Measurements from ENCODE around the gene NAGPA.
"Not testable (repeated sequence)": the region's sequence is repeated elsewhere in the genome, so short reads cannot be mapped to it uniquely, and the experiment has no call there.

NAGPA gene

GRCh38 chr16:5062051-5062450, 28.3 kb upstream of the NAGPA start:
- no peak for DNase-seq (ENCODE audit: low read depth in 3 of 3, low spot score in 1 of 3)

- no peak for DNase-seq (ENCODE audit: low read depth in 3 of 3, low spot score in 1 of 3)
Observed at GRCh38 chr16:5060073-5060641, 26.4 kb upstream of the NAGPA start.

GRCh38 chr16:5059386-5060072, 25.8 kb upstream of the NAGPA start:
- no peak for DNase-seq (ENCODE audit: low read depth in 3 of 3, low spot score in 1 of 3)

DNA sequence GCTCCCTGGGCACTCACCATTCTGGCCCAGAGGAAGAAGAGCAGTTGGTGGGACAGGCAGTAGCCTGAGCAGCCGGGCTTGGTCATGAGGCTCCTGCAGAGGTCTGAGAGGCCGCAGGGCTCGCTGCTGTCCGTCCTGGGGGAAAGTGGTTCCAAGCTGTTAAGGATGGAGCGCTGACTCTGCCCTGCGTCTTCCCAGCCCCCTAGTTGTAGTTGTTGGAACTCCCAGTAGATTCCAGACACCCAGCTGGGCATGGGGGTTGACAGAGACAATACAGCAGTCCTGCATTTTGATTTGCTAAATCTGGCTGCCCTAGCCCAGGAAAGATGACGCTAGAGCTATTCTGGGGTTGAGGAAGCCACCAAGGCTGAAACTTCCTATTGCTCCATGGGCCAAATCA, 24.7 kb upstream of the NAGPA start:
- no peak for DNase-seq (ENCODE audit: low read depth in 3 of 3, low spot score in 1 of 3)

DNA sequence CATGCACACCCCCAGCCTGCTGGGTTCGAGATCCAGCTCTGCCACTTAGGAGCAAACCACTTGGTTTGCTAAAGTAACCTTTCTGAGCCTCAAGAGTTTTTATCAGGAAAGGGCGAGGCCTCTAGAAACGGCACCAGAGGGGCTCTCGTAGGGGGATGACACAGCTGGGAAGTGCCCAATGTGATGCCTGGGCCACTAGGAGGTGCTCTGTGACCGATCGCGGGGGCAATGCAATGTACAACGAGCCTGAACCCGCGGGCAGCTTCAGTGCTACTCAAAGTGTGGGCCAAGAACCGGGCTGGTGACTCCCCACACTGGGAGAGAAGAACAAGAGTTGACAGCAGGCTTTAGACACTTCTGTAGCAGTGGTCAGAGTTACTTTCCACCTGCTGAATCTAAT, 22.6 kb upstream of the NAGPA start:
- no peak for DNase-seq (ENCODE audit: low read depth in 3 of 3, low spot score in 1 of 3)

DNA sequence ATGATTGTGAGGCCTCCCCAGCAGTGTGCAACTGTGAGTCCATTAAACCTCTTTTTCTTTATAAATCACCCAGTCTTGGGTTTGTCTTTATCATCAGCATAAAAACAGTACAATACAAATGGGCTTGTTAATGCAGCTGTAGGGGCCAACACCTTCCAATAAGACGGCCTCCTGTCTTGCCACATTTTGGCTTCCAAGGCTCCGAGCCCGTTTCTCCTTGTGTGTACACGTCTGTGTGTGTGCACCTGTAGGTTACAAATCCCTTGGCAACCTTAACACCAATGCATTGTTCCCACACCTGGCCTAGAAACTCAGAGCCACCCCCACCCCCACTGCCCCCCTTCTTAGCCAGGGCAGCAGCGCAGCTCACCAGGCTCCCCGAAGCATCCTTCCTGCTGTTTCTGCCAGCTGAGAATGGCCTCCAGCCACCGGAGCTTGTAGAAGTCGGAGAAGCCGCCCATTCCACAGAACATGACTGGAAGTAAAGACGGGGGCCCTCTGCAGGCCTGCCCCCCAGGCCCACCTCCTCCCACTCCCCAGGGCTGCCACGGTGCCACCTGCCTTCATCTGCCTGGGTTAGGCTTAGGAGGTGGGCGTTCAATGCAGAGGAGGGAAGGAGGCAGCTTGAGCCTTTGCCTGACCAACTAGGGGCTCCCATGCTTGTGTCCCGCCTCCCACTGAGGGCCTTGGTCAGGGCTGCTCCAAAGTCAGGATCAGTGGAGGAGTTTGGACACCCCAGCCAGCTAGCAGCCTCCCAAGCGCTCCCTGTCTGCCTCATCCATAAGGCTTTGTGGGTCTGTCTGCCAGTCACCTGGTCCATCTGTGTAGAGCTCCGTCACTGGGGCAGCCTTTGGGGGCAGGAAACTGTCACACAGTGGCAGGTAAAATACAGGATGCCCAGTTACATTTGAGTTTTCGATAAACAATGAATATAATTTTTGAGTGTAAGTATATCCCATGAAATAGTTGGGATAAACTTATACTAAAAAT, 21.4 kb upstream of the NAGPA start:
- no peak for DNase-seq (ENCODE audit: low read depth in 3 of 3, low spot score in 1 of 3)

DNA sequence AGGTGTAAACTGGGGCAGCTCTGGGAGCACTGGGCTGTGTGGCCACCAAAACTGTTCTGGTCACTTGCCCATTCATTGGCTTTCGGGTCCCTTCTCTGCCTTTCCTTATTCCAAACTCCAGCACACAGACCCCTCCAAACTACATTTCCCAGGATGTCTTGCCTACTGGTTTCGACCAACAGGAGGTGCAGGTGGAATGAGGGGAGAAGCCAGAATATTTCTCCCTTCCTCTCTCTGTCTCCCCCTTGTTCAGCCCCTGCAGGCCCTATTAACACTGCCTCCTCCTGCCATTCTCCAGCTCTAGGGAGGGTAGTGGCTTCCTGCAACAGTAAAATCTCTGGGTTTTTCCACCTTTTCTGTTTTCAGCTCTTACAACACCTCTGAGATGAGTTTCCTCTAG, 13.2 kb upstream of the NAGPA start:
- no peak for DNase-seq (ENCODE audit: low read depth in 3 of 3, low spot score in 1 of 3)

GRCh38 chr16:5045499-5046115, 11.9 kb upstream of the NAGPA start:
- DNase-seq (ENCODE audit: low read depth in 3 of 3, low spot score in 1 of 3), result no peak

GRCh38 chr16:5044581-5044980, 10.8 kb upstream of the NAGPA start:
- DNase-seq (ENCODE audit: low read depth in 3 of 3, low spot score in 1 of 3), result not testable (repeated sequence)

- no peak for DNase-seq (ENCODE audit: low read depth in 3 of 3, low spot score in 1 of 3)
Observed at GRCh38 chr16:5044011-5044540, 10.3 kb upstream of the NAGPA start.

DNA sequence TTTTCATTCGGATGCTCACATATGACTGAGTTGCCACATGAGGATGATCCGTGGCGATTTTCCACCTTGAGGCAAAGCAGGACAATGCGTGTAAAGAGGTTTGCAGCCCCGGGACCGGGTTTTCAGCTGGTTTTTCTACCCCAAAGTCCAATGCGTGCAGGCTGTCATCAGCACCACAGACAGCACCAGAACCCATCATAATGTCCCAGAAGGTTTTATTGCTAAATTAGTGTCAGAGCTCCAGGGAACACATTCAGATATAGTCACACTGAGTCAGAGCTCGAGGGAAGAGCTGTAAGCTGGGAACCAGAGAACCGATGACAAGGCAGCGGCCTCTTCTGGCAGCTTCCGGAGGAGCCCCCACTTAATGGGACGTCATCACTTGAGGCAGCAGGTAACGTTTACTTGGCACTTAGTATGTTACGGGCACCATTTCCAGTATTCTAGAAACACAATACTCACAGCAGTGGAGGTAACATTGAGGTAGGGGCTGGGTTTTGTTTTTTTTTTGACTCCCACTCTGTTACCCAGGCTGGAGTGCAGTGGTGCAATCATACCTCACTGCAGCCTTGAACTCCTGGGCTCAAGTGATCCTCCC, 8.9 kb upstream of the NAGPA start:
- DNase-seq (ENCODE audit: low read depth in 3 of 3, low spot score in 1 of 3), result no peak

DNA sequence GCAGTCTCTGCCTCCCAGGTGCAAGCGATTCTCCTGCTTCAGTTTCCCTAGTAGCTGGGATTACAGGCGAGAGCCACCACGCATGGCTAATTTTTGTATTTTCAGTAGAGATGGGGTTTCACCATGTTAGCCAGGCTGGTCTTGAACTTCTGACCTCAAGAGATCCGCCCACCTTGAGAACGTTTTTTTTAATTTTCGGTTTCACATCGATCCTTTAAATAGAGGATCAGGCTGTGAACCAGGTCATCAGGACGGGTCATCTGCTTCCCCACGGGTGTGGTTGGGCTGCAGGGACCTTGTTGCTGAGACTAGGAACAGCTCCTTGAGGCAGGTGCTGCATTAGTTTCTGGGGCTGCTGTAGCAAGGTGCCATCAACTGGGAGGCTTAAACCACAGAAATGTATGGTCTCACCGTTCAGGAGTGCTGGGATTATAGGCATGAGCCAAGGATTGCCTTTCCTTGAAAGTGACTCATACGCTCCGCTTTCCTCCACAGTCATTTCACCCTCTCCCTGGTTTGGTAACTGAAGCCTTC, 7.9 kb upstream of the NAGPA start:
- DNase-seq (ENCODE audit: low read depth in 3 of 3, low spot score in 1 of 3), result no peak

GRCh38 chr16:5040451-5040850, 6.7 kb upstream of the NAGPA start:
- DNase-seq (ENCODE audit: low read depth in 3 of 3, low spot score in 1 of 3), result no peak

- no peak for DNase-seq (ENCODE audit: low read depth in 3 of 3, low spot score in 1 of 3)
Observed at GRCh38 chr16:5036228-5037156, 2.8 kb upstream of the NAGPA start.

DNA sequence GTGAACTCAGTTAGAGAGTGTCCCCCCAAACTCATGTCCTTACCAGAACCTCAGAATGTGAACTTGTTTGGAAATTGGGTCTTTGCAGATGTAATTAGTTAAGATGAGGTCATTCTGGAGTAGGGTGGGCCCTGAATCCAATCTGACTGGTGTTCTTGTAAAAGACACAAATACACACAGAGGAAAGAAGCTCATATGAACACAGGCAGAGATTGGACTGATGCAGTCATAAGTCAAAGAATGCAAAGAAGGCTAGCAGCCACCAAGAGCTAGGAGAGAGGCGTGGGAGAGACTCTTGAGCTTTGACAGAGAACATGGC, 2.1 kb upstream of the NAGPA start:
- DNase-seq (ENCODE audit: low read depth in 3 of 3, low spot score in 1 of 3), result no peak

DNA sequence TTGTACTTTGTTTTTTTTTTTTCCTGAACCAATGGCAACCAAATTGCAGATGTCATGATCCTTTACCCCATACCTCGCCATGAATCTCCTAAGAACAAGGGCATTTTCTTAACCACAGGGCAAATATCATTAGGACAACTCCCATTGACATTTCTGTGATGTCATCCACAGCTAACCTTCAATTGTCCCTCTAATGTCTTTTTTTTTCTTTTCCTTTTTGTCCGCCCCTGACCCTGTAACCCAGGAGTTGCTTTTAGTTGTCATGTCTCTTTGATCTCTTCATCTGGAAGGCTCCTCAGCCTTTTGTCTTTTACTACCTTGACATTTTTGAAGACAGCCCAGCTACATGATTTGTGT, 410 bp upstream of the NAGPA start:
- no peak for DNase-seq (ENCODE audit: low read depth in 3 of 3, low spot score in 1 of 3)

DNA sequence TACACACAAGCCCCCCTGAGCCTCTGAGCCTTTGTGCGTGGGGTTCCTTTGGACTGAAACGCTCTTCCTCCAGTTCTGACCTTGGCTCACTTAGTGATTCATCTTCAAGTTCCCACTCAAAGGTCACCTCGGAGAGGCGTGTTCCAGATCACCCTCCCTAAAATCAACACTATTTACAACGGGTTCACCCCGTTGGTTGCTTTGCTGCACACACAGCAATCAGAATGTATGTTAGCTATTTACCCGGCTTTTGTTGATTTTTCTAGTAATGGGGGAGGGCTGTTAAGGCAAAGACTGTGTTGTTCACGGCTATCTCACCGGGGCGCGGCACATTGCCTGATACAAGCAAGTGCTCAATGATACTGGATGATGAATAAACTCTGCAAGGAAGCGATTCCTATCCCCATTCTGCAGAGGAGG, 977 bp downstream of the NAGPA start:
- no peak for DNase-seq (ENCODE audit: low read depth in 3 of 3, low spot score in 1 of 3)

- DNase-seq (ENCODE audit: low read depth in 3 of 3, low spot score in 1 of 3), result no peak
Observed at GRCh38 chr16:5031601-5032000, 2.1 kb downstream of the NAGPA start.

DNA sequence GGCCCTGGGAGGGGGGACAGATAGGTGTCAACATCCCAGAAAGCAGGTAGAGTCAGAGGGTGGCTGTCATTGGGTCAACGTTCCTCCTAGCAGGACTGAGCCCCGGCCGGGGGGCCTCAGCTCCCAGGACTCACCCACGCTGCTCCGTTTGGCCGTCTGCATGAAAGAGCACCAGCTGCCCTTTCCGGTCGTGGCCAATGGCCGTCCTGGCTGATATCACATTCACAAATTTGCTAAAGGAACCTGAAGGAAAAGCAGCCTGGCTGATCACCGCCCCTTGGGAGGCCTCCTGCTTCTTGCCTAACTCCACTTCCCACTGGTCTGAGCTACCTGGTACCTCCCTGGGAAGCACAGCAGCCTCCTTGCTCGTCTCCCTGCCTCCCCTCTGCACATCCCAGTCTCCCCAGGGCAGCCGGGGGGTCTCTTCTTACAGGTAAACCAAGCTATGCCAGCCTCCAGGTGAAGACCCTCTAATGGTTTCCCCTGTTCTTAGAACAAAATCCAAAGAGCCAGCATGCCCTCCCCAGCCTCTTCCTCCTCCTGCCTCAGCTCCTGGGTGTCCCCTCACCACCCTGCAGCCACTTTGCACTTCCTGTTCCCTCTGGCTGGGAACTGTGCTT, 3.4 kb downstream of the NAGPA start:
- no peak for DNase-seq (ENCODE audit: low read depth in 3 of 3, low spot score in 1 of 3)

Data from stimulated activated CD4-positive, alpha-beta T cell treated with anti-CD3 and anti-CD28 coated beads, TNF-alpha, amount 100 ng/mL, for 1 hour (primary cell).